Measurements from ENCODE around the gene SNRPE.
"Not testable (repeated sequence)": the region's sequence is repeated elsewhere in the genome, so short reads cannot be mapped to it uniquely, and the experiment has no call there.

The SNRPE gene

DNA sequence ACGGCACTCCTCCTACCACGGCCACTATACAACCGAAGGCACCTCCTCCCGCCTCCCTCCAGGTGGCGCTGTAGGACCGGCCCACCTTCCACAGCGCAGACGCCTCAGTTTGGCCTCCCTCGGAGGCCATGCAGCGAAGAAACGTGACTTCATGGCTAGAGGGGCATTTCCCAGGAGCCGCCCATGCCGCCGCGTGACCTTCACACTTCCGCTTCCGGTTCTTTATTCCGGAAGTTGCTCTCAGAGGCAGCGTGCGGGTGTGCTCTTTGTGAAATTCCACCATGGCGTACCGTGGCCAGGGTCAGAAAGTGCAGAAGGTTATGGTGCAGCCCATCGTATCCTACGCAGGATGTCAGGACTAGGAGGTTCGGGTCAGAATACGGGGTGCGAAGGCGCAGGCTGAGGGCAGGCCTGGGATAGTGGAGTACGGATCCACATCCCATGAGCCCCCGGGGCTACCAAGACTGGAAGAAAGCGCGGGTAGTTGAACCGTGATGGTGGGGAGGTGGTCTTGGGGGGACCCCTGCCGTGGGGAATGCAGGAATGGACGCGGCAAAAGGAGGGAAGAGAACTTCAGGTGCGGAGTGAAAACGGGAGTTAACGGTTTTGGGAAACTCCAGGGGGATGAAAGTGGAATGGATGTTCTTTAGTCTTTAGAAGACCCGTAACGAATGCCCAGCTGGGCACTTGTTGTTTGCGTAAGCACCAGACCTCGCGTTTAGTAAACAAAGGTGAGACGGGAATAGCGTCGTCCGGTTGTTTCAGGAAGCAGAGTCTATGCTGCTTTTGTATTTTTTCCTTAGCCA is at the start of gene SNRPE:
Gene SNRPE (plus strand): TSS at position 221 of the 806 bp plus-strand sequence. CDS start 61 bp downstream, at position 282.
- peak; percentile 88 to 92 for DNase-seq (ENCODE audit: low read depth in 2 of 2)

- no peak for DNase-seq (ENCODE audit: low read depth in 2 of 2)
These were observed 47.6 kb upstream of the SNRPE start for GRCh38 chr1:203813581-203814341.

GRCh38 chr1:203818399-203818798 is 43.0 kb upstream of the SNRPE start:
- no peak for DNase-seq (ENCODE audit: low read depth in 2 of 2)

DNA sequence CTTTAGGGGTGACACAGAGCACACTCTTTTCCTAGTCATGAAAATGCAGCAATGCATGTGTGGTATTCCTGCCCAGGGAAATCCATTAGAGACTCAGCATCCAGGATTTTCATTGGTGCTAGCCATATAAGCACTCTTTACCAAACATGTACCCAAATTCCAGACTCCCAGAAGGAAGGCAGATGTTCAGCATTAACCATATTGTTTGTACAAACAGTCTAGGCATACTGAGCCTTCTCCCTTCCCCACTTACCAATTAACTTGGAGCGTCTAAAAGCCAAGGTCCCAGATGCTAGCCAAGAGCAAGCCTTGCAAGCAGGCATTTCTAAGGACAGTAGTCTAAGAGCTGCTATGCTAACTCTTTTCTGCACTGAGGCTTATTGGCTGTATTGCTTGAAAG is 38.1 kb upstream of the SNRPE start:
- DNase-seq (ENCODE audit: low read depth in 2 of 2), result no peak

DNA sequence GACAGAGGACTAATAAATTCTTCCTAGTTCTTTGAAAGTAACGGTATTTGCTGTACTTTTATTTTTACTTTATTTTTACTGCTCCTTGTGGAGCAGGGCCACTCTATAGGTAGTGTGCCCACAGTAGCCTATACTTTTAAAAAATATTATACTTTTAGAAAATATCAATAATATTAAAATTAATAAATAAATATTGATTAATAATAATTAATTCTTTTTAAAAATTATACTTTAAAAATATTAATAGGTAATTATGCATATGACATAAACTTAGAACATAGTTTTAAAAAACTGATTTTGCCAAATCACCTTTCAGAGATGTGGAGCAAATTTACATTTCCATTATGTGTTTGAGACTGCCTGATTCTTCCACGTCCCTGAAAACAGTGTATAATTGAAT is 35.2 kb upstream of the SNRPE start:
- DNase-seq (ENCODE audit: low read depth in 2 of 2), result no peak

- no peak for DNase-seq (ENCODE audit: low read depth in 2 of 2)
These were observed 33.4 kb upstream of the SNRPE start for GRCh38 chr1:203828002-203828401.

- no peak for DNase-seq (ENCODE audit: low read depth in 2 of 2)
These were observed 32.9 kb upstream of the SNRPE start for GRCh38 chr1:203828503-203828902.

DNA sequence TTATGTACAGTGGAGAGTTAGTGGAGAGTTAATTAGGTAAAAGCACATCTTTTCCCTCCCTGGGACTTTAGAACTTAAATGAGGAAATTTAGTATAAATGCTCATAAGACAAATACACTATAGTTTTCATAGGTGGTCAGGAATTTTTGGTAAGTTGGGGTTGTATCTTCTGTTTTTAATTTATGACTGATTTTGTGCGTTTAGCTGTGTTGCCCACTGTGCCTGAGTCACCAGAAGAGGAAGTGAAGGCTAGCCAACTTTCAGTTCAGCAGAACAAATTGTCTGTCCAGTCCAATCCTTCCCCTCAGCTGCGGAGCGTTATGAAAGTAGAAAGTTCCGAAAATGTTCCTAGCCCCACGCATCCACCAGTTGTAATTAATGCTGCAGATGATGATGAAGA is 32.2 kb upstream of the SNRPE start:
- DNase-seq (ENCODE audit: low read depth in 2 of 2), result not testable (repeated sequence)

GRCh38 chr1:203835476-203835875 is 25.9 kb upstream of the SNRPE start:
- DNase-seq (ENCODE audit: low read depth in 2 of 2), result no peak

- no peak for DNase-seq (ENCODE audit: low read depth in 2 of 2)
These were observed 22.3 kb upstream of the SNRPE start for GRCh38 chr1:203839081-203839480.

DNA sequence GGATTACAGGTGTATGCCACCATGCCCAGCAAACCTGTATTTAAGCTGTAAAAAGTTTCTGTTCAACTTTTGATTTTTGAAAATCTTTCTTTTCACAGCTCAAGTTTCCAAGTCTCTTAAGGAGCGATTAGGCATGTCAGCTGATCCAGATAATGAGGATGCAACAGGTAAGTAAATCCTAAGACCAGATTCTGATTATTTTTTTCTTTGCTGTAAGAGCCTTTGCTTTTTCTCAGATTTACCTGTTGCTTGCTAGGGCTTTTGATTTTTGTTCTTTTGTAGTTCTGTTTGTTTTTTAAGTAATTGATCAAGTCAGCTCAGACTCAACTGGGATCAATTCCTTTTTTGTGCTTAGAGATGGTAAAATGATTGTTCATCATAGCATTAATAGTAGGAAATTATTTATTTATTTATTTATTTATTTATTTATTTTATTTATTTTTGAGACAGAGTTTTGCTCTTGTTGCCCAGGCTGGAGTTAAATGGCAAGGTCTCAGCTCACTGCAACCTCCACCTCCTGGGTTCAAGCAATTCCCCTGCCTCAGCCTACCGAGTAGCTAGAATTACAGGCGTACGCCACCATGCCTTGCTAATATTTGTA is 21.1 kb upstream of the SNRPE start:
- no peak for DNase-seq (ENCODE audit: low read depth in 2 of 2)

DNA sequence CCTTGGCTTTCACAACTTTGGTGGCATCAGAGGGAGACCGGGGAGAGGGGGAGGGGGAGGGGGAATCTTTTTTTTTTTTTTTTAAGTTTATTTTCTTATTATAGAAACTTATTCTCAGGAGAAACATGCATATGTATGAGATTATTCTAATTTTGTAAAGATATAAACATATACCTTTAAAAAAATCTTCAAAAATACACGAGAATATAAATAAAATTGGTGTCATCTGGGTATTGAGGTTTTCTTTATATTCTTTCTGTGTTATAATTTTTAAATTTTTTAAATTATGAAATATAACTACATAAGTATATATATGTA is 18.9 kb upstream of the SNRPE start:
- no peak for DNase-seq (ENCODE audit: low read depth in 2 of 2)

GRCh38 chr1:203843435-203843834 is 18.0 kb upstream of the SNRPE start:
- DNase-seq (ENCODE audit: low read depth in 2 of 2), result no peak

DNA sequence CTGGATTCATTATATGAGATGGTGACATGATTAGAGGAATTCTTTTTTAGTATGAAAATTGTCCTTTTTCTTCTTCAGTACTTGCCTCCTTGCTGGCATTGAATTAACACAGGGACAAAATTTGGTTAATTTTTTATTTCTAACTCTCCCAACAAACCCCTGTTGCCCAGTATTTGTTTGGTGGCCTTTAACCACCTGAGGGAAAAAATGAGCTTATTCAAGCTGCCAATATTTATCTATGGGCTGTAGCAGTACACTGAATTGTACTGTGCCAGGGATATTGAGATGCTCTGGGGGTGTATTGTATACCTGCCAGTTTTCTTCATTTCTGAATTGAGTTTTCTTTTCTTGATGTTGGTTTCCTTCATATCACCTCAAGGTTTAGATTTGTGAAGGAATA is 8.3 kb upstream of the SNRPE start:
- DNase-seq (ENCODE audit: low read depth in 2 of 2), result not testable (repeated sequence)

- DNase-seq (ENCODE audit: low read depth in 2 of 2), result no peak
These were observed 3.3 kb upstream of the SNRPE start for GRCh38 chr1:203858055-203858454.

- no peak for DNase-seq (ENCODE audit: low read depth in 2 of 2)
These were observed 2.4 kb upstream of the SNRPE start for GRCh38 chr1:203858975-203859374.

GRCh38 chr1:203860396-203861025 is 888 bp upstream of the SNRPE start:
- no peak for DNase-seq (ENCODE audit: low read depth in 2 of 2)

DNA sequence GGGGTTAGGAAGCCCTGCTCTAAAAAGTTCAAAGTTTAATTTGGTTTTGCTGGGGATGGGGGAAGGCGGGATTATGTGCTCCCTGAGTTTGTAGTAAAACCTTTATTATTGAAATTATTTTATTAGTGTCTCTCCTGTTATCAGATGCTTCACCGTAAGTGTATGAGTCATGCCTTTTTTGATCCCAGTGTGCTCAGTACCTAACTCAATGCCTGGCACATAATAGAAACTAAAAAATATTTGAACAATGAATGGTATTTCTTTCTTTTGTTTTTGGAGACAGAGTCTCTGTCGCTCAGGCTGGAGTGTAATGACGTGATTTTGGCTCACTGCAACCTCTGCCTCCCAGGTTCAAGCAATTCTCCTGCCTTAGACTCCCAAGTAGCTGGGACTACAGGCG is 6.4 kb downstream of the SNRPE start:
- no peak for DNase-seq (ENCODE audit: low read depth in 2 of 2)

DNA sequence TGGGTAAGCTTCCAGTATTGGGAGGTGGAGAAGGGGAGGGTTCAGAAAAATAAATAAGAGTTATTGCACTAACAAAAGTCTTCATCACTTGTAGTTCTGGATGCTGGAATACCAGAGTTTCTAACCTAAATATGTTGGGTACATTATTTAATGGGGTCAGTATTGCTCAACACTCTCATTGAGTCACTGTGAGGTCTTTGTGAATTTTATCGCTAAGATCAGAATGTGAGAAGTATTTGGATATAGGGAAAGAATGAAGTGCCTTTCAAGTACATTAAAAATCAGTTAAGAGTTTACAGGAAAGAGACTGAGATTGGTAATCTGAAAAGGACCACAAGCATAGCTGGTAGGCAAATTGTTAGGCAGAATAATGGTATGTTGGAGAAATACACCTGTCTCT is 8.8 kb downstream of the SNRPE start:
- DNase-seq (ENCODE audit: low read depth in 2 of 2), result no peak

GRCh38 chr1:203871114-203871880 is 9.9 kb downstream of the SNRPE start:
- no peak for DNase-seq (ENCODE audit: low read depth in 2 of 2)

GRCh38 chr1:203873094-203873493 is 11.7 kb downstream of the SNRPE start:
- DNase-seq (ENCODE audit: low read depth in 2 of 2), result no peak

DNA sequence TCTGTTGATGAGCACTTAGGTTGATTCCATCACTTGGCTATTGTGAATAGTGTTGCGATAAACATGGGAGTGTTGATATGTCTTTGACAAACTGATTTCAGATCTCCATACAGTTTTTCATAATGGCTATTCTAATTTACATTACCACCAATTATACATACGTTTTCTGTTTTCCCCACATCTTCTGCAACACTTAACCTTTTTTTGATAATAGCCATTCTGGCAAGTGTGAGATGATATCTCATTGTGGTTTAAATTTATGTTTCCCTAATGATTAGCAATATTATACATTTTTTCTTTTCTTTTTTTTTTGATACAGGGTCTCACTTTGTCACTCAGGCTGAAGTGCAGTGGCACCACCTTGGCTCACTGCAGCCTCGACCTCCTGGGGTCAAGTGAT is 17.0 kb downstream of the SNRPE start:
- DNase-seq (ENCODE audit: low read depth in 2 of 2), result no peak

Data from stimulated activated CD8-positive, alpha-beta memory T cell treated with anti-CD3 and anti-CD28 coated beads, Interleukin-7, amount 100 ng/mL, for 1 hour (primary cell).